Stimulated activated naive CD8-positive, alpha-beta T cell treated with anti-CD3 and anti-CD28 coated beads, Interleukin-15, amount 100 ng/mL, for 72 hours (primary cell): Measurements from ENCODE around the gene ARMC3.
"Not testable (repeated sequence)": the region's sequence is repeated elsewhere in the genome, so short reads cannot be mapped to it uniquely, and the experiment has no call there.

ENCODE experiments used
- ATAC-seq: fragments of 150-1000 bp; cut with Tn5 transposase; 2 replicates; pipeline ENCODE4 v1.10.0; 2021; ENCODE audit warnings: mild to moderate bottlenecking, moderate library complexity
- DNase-seq, 2 donors: peaks; one replicate each; pipeline ENCODE4 v3.0.0; 2021 to 2022
- H3K27ac Mint-ChIP-seq, 2 donors: one replicate each; pipeline ENCODE4 v1.8.0; 2022; ENCODE audit warnings: mild to moderate bottlenecking in 2 of 2, mixed read lengths in 2 of 2, moderate library complexity in 2 of 2
- H3K27me3 Mint-ChIP-seq: one replicate; pipeline ENCODE4 v1.8.0; 2022; ENCODE audit warnings: mixed read lengths
- H3K4me1 Mint-ChIP-seq: one replicate; pipeline ENCODE4 v1.8.0; 2022; ENCODE audit warnings: mild to moderate bottlenecking, mixed read lengths
- H3K4me3 Mint-ChIP-seq, 2 donors: one replicate each; pipeline ENCODE4 v1.8.0; 2022; ENCODE audit warnings: mild to moderate bottlenecking in 2 of 2, mixed read lengths in 2 of 2, moderate library complexity in 1 of 2
- H3K9me3 Mint-ChIP-seq, 2 donors: one replicate each; pipeline ENCODE4 v1.8.0; 2022; ENCODE audit warnings: mixed read lengths in 2 of 2

ARMC3 gene

DNA sequence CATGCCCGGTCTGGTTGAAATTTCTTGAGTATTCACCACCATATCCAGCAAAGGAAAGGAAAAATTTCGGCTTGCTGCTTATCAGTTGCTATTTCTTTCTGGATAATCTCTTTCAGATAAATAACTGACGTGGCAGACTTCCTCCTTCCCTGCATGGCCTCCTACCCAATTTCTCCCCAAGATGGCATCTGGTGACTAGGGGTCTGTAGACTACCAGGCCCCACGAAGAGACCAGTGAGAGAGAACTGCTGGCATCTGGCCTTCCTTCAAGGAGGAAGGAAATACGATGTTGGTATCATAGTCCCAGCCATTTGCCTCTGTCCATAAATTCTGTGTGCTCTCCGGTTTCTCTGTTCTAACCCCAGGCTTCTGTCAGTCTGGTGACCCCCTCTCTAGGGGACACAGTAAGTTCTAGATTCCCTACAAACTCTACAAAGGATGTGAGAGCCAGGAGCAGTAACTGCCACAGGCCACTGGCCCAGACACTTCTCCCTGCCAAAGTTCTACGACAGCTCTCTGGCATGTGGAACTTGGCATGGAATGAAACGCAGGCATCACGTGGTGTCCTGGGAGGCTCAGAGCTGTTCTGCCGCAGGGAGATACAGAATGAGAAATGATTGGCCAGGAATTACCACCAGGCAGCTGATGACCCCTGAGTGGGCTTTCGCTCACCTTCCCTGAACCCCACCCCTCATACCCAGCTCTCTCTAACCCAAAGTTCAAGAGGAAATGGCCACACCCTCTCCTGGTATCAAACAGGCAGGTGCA, 137.5 kb downstream of the ARMC3 start:
- peaks cover 8% of the 10 kb centered on the region for H3K27me3 Mint-ChIP-seq
- no peak overlapping the region for H3K4me3 Mint-ChIP-seq
- no peaks in the 10 kb centered on the region for H3K9me3 Mint-ChIP-seq
- no peak for DNase-seq
- H3K4me1 Mint-ChIP-seq = peaks cover 6% of the 10 kb centered on the region
- no peak for ATAC-seq
- H3K27ac Mint-ChIP-seq = no peak overlapping the region

DNA sequence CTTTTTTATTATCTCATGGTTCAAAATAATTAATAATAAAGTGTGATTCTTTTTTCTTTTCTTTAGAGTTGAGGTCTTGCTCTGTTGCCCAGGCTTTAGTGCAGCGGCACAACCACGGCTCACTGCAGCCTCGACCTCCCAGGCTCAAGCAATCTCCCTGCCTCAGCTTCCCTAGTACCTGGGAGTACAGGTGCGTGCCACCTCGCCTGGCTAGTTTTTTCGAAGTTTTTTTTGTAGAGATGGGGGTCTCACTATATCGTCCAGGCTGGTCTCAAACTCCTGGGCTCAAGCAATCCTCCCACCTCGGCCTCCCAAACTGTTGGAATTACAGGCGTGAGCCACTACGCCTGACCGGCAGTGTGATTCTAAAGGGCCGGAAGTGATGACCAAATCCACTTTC, 139.5 kb downstream of the ARMC3 start:
- no peaks in the 10 kb centered on the region for H3K9me3 Mint-ChIP-seq
- peak overlapping the region in 1 of 2 donors; percentile 65 for H3K27ac Mint-ChIP-seq
- H3K4me3 Mint-ChIP-seq = no peak overlapping the region
- ATAC-seq = no peak
- peaks cover 6% of the 10 kb centered on the region for H3K4me1 Mint-ChIP-seq
- no peak for DNase-seq
- H3K27me3 Mint-ChIP-seq = peaks cover 8% of the 10 kb centered on the region

DNA sequence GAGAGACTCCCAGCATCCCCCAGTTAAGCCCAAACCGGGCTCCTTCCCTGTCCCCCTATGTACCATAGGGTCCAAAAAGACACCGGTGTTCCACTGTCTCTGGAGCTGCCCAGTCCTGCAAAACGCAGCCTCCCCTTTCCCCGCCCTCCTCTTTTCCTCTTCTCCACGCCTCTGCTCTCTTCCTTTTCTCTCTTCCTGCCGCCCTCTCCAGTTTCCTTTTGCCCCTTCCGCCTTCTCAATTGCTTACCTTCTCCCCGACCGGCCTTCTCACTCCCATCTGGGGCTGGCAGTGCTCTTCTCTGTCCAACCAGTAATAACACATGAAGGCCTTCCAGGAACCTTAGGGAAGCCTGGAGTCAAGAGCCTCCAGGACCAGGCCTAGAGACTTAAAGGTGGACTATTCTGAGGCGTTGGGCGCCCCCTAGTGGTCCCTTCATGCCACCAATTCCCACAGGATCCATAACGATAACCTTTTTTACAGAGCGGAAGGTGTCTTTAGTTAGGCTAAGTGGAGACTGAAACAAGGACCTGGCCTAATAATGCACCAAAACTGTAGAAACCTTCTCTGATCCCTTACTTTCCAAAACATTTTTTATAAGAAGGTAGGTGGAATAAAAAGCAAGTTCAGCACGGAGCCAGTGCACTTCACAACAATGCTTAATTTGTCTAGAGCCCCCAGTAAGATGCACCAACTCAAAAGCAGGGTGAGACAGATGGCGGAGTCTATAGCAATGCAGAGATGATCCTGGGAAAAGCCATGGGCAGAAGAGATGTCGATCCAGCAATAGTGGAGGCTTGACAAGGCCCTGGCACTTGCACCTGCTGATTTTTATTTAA, 140.3 kb downstream of the ARMC3 start:
- Mint-ChIP-seq H3K27me3 (peaks cover 8% of the 10 kb centered on the region), H3K4me3 (no peak overlapping the region), H3K4me1 (peaks cover 6% of the 10 kb centered on the region), H3K27ac (peak overlapping the region in 1 of 2 donors; percentile 49), H3K9me3 (no peaks in the 10 kb centered on the region)
- DNase-seq (peak; percentile 53 to 57), ATAC-seq (peak; percentile 77)

DNA sequence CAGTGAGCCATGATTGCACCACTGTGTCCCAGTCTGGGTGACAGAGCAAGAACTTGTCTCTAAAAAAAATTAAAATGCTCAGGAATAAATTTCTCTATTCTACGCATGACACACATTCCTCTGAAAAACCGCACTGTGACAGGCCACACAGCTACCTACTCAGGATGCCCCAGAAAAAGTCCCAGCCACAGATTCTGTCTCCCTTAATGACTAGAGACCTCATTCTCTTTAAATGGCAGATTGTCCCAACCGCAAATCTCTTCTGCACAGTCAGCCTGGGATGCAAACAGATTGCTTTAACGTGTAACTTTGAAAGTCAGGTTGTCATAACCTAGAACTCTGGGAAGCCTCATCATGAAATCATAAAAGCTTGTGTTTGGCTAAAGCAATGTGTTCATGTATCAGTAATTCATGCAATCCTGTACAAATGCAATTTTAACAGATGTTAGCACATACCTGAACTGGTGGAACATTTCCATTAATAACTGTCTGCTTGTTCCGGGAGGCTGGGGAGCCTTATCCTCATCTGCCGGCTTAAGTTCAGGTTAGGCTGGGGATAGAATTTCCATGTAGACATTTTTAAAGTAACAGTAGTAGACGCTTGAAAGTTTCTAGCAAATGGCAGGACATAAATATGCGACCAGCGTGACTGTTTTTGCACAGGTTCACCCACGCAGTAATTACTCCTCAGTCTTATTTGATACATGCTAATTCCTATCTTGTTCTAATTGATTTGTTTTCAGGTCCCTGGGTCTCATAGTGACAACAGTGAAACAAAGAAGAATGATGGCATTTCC, 141.4 kb downstream of the ARMC3 start:
- Mint-ChIP-seq H3K4me3 (no peak overlapping the region), H3K4me1 (peaks cover 6% of the 10 kb centered on the region), H3K27me3 (peaks cover 8% of the 10 kb centered on the region), H3K9me3 (no peaks in the 10 kb centered on the region), H3K27ac (no peak overlapping the region)
- no peak for DNase-seq
- no peak for ATAC-seq

DNA sequence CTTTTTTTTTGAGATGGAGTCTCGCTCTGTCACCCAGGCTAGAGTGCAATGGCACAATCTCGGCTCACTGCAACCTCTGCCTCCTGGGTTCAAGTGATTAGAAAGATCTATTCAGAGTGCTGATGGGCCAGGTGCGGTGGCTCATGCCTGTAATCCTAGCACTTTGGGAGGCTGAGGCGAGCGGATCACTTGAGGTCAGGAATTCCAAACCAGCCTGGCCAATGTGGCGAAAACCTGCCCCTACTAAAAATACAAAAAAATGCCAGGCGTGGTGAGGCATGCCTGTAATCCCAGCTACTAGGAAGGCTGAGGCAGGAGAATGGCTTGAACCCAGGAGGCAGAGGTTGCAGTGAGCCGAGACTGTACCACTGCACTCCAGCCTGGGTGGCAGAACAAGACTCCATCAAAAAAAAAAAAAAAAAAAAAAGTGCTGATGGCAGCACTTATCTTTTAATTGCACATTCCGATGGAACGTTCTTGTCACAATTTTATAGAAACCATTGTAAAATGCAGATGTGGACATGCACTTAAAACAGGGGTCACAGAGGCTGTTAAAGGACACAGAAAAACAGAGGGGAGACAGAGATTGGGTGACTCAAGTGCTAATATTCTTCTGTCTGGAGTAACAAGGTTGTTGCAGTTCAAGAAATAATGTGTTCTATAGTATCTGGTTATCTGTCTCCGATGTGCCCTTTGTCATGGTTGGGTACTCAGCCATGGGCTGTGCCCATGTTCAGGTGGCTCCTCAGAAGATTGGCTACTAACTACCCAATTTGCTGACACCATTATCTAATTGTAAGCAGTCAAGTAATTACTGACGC, 142.4 kb downstream of the ARMC3 start:
- H3K4me1 Mint-ChIP-seq, H3K9me3 Mint-ChIP-seq, H3K27me3 Mint-ChIP-seq, ATAC-seq, H3K4me3 Mint-ChIP-seq, H3K27ac Mint-ChIP-seq, DNase-seq: not testable (repeated sequence)

DNA sequence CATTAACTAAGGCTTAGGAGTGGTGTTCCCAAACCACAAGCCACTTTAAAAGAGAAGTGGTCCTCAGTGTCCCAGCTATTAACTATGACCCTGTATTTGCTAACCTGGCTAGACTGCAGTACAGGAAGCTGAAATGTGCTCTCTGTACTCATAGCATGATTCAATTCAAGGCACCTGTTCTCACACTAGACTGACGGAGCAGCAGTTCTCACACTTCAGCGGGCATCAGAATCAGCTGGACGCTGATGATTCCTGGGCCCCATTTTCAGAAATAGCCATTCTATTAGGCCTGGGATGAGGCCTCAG, 143.0 kb downstream of the ARMC3 start:
- peaks cover 13% of the 10 kb centered on the region for H3K27me3 Mint-ChIP-seq
- DNase-seq (no peak), ATAC-seq (no peak)
- no peaks in the 10 kb centered on the region for H3K9me3 Mint-ChIP-seq
- H3K4me3 Mint-ChIP-seq = no peak overlapping the region
- peaks cover 6% of the 10 kb centered on the region for H3K4me1 Mint-ChIP-seq
- H3K27ac Mint-ChIP-seq = no peak overlapping the region

DNA sequence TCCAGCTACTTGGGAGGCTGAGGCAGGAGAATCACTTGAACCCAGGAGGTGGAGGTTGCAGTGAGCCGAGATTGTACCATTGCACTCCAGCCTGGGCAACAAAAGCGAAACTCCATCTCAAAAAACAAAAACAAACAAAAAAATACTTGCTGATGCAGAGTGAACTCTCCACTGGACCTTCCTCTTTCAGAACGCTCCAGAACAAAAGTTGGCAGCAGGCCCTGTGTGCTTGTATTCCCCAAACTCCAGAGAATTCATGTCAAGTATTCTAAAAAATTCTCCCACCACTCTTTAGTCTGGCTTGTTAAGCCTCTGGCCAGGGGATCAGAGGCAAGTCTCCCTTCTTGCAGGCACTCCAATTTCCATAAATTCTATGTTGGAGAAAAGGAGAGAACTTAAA, 144.7 kb downstream of the ARMC3 start:
- H3K9me3 Mint-ChIP-seq, DNase-seq, H3K27ac Mint-ChIP-seq, H3K4me3 Mint-ChIP-seq, ATAC-seq, H3K4me1 Mint-ChIP-seq: not testable (repeated sequence)
- peaks cover 28% of the 10 kb centered on the region for H3K27me3 Mint-ChIP-seq

DNA sequence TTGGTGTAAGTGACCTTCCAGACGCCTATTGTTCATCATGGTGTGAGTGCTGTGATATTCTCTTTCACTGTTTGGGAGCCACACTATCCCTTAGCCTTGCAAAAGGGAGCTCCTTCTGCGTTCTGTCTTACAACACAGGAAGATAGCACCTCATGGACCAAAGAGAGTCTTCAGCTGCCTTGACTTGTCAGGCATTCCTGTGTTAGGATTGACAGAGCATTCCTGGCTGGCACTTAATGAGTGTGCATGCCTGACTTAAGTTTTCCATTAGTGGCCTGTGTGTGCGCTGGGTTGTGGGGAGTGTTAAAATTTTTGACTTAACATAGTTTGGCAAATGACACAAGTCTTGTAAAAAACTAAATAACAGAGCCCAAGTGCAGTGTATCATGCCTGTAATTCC, 145.7 kb downstream of the ARMC3 start:
- no peak for DNase-seq
- peaks cover 27% of the 10 kb centered on the region for H3K27me3 Mint-ChIP-seq
- no peaks in the 10 kb centered on the region for H3K4me1 Mint-ChIP-seq
- no peak for ATAC-seq
- no peaks in the 10 kb centered on the region for H3K9me3 Mint-ChIP-seq
- H3K27ac Mint-ChIP-seq = no peak overlapping the region
- no peak overlapping the region for H3K4me3 Mint-ChIP-seq

DNA sequence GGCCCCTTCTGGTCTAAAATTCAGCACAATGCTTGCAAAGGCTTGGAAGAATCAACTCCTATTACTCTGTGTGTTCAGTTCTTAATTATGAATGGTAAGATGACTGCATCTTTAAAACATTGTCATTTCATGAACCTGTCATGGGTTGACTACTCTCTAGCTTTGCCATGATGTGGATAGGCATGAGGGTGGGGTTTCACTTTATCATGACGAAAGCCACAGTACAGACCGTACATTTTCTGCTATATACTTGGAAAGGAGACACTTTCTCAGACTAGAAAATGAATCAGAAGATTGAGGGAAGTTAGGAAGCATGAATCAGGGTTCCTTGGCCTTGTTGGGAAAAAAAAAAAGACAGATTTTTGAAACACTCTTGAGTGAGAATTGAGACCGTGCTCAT, 147.8 kb downstream of the ARMC3 start:
- no peak for DNase-seq
- Mint-ChIP-seq H3K27ac (no peak overlapping the region), H3K9me3 (no peaks in the 10 kb centered on the region), H3K4me1 (no peaks in the 10 kb centered on the region), H3K27me3 (peaks cover 44% of the 10 kb centered on the region), H3K4me3 (no peak overlapping the region)
- no peak for ATAC-seq

DNA sequence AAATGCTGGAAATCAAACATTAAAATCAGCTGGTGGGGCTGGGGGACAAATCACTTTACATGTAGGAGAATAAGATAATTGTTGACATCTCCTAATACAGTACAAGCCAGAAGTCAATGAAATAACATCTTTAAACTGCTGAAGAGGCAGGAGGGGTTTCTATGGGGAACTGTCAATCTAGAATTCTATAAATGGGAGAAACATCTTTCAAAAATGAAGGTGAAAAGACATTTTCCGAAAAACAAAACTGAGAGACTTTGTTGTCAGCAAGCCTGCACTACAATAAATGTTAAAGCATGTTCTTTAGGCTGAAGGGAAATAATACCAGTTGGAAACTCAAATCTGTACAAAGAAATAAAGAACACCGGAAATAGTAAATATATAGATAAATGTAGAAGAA, 150.3 kb downstream of the ARMC3 start:
- no peaks in the 10 kb centered on the region for H3K4me1 Mint-ChIP-seq
- DNase-seq = no peak
- H3K9me3 Mint-ChIP-seq = no peaks in the 10 kb centered on the region
- H3K4me3 Mint-ChIP-seq = no peak overlapping the region
- H3K27me3 Mint-ChIP-seq = peaks cover 63% of the 10 kb centered on the region
- ATAC-seq = no peak
- no peak overlapping the region for H3K27ac Mint-ChIP-seq

DNA sequence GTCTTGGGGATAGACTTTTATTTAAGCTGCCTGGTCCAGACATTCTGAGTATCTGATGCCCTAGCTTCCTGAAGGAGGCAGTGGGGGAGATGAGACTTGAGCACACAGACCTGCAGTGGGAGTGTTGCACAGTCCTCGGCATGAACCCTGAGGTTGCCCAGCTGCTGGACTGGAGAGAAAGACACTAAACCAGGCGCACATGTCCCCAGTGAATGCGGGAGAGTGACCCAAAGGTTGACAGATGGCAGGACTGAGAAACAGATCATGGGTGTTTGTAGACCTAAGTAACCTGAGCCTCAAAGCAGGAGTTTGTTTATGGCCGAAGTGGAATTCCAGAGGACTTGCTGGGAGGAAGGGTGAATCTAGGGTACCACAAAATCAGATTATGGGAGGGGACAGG, 151.8 kb downstream of the ARMC3 start:
- H3K4me1 Mint-ChIP-seq = no peaks in the 10 kb centered on the region
- ATAC-seq = no peak
- H3K4me3 Mint-ChIP-seq = no peak overlapping the region
- DNase-seq = no peak
- peaks cover 63% of the 10 kb centered on the region for H3K27me3 Mint-ChIP-seq
- no peak overlapping the region for H3K27ac Mint-ChIP-seq
- H3K9me3 Mint-ChIP-seq = peaks cover 0 to 2% of the 10 kb centered on the region in 2 donors

DNA sequence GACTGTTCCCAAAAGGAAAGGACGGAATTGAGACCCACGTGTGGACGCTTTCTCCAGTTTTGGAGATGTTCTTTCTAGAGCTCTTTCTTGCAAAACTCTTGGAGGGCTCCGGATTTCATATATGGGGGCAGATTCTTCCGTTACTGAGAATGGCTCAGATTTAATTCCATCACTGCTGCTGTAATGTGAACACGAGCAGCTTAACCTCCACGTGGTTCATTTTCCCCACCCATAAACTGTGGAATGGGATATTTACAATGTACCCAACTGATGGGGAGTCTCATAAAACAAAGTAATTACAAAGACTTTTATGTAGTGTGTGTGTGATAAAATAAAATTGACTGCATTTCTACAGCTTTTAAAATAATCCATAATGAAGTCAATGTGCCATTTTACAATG, 152.4 kb downstream of the ARMC3 start:
- Mint-ChIP-seq H3K27me3 (peaks cover 63% of the 10 kb centered on the region), H3K27ac (no peak overlapping the region), H3K9me3 (peaks cover 0 to 5% of the 10 kb centered on the region in 2 donors), H3K4me1 (no peaks in the 10 kb centered on the region), H3K4me3 (no peak overlapping the region)
- DNase-seq = no peak
- no peak for ATAC-seq

DNA sequence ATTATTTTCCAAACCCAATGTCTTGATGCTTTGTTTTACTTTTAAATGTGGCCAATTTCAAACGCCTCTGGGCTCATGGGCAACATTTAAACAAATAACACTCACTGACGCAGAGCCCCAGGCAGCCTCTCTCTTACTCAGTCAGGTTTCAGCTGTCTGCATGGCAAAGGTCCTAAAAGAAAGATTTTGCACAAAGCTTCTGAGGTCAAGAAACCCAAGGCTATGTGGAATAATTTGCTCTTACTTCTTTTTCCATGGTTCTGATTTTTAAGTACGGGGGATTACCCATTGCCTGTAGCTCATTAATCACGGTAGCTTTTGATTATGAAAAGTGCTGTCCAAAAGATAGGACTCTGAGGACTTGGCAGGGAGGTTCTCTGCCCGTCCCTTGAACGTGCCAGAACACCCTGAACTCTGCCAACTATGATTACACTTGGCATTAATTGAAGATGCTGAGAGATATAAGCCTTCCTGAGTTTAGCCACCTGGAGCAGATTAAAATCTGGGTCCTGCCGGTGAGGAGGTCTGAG, 153.4 kb downstream of the ARMC3 start:
- H3K9me3 Mint-ChIP-seq = peaks cover 0 to 5% of the 10 kb centered on the region in 2 donors
- H3K4me3 Mint-ChIP-seq = no peak overlapping the region
- H3K4me1 Mint-ChIP-seq = no peaks in the 10 kb centered on the region
- H3K27ac Mint-ChIP-seq = no peak overlapping the region
- H3K27me3 Mint-ChIP-seq = peaks cover 56% of the 10 kb centered on the region
- ATAC-seq (no peak), DNase-seq (no peak)

DNA sequence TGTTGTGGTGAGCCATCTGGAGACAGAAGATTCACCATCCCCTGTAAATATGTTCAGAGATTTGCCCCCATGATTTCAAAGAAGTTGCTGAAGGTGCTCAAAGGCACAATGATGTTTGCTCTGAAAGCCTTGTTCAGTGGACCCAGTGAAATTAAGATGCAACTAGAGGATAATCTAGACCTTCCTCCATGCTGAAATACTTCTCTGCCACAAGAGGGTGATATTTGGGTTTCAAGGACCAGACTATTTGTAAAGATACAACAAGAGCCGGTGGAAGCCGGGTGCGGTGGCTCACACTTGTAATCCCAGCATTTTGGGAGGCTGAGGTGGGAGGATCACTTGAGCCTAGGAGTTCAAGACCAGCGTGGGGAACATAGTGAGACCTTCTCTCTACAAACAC, 154.0 kb downstream of the ARMC3 start:
- Mint-ChIP-seq H3K9me3 (peaks cover 0 to 5% of the 10 kb centered on the region in 2 donors), H3K4me3 (no peak overlapping the region), H3K4me1 (no peaks in the 10 kb centered on the region), H3K27ac (no peak overlapping the region), H3K27me3 (peaks cover 50% of the 10 kb centered on the region)
- no peak for DNase-seq
- no peak for ATAC-seq
